Activated B cell treated with CpG ODN at 0.5 μM for 24 hours (primary cell): ENCODE measurements around the gene ABCC2. TPM values are rescaled to one million over a fixed set of nuclear protein-coding genes. Genes with fewer than 3 reads are reported as not detected.

ENCODE experiments used
- ATAC-seq: fragments of 200-7000 bp; cut with Tn5 transposase; one replicate; pipeline ENCODE4 v1.10.0; 2021; ENCODE audit warnings: low read depth, mild to moderate bottlenecking, moderate library complexity
- CTCF ChIA-PET: fragments of 350-600 bp; sonication (Branson Sonifier 250); formaldehyde crosslinking; loops from one replicate; lab custom pipeline; 2021; ENCODE audit warnings: antibody characterized with exemption; lab: Charles Lee
- POLR2A ChIA-PET: fragments of 350-600 bp; sonication (Branson Sonifier 250); formaldehyde crosslinking; loops from one replicate; lab custom pipeline; 2021; ENCODE audit warnings: antibody characterized with exemption; lab: Charles Lee
- DNase-seq: peaks from one replicate; pipeline ENCODE4 v3.0.0; 2022
- H3K27ac Mint-ChIP-seq: one replicate; pipeline ENCODE4 v1.8.0; 2020; ENCODE audit warnings: mixed read lengths
- H3K27me3 Mint-ChIP-seq: one replicate; pipeline ENCODE4 v1.8.0; 2021; ENCODE audit warnings: mixed read lengths
- H3K36me3 Mint-ChIP-seq: one replicate; pipeline ENCODE4 v1.8.0; 2021; ENCODE audit warnings: low read depth, mixed read lengths
- H3K4me1 Mint-ChIP-seq: one replicate; pipeline ENCODE4 v1.8.0; 2021; ENCODE audit warnings: mixed read lengths
- H3K4me3 Mint-ChIP-seq: one replicate; pipeline ENCODE4 v1.8.0; 2020; ENCODE audit warnings: mild to moderate bottlenecking, mixed read lengths
- H3K9me3 Mint-ChIP-seq: one replicate; pipeline ENCODE4 v1.8.0; 2020; ENCODE audit warnings: mixed read lengths
- intact Hi-C: fragments of 100-400 bp; cut with micrococcal nuclease; formaldehyde crosslinking; loops from one replicate; pipeline ENCODE4 v1.15.1; 2024
- total RNA-seq: library from RNA; stranded (reverse); gene quantifications from 2 replicates; pipeline ENCODE4 v1.2.3, GENCODE V29; 2022
- TF ChIP-seq, protein P1 (sequence below): fragments of 200-600 bp; IDR thresholded peaks from one replicate; pipeline ENCODE4 v1.8.0; 2022; ENCODE audit warnings: antibody characterized with exemption, mild to moderate bottlenecking

ABCC2 gene
- total RNA-seq, 1 donor from 2014 or later, result 4.0 TPM

DNA sequence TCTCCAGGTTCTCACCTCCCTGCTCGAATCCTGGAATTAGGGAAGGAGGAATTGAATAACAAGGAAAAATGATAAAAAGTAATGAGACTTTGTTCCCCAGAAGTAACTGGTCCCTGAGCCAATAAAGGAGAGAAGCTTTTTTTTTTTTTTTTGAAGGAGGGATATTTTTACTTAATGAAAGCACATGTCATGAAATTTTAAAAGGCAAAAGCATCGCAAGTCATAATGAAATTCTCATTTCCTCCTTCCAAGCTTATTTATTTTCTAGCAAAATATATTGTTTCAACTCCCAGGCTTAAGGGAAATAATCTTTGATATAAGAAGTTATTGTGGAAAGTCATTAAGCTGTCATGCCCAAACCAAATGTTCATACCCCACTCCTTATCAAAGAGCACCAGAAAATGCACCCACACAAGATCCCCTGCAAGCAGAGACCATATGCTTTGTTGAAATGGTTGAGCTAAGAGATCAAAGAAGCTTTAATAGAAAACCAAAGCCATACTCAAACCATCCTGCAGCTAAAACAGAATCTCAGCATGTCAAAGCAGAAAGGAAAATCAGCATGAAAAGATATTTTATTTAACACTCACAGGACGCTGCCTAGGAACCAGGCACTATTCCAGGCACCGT, 16.7 kb upstream of the ABCC2 start:
- H3K4me3 Mint-ChIP-seq, result no peak overlapping the region
- POLR2A ChIA-PET, result interaction anchor here (0.7 kb wide), 1 partner anchor 448 kb away, joined by 4 read pairs; no protein-coding TSS in a partner anchor
- CTCF ChIA-PET, result no interaction called here
- ATAC-seq (no peak), DNase-seq (no peak)
- H3K27me3 Mint-ChIP-seq, result no peaks in the 10 kb centered on the region
- peaks cover 18% of the 10 kb centered on the region for H3K36me3 Mint-ChIP-seq
- intact Hi-C loops, result no loop called here
- H3K9me3 Mint-ChIP-seq, result peaks cover 3% of the 10 kb centered on the region
- H3K4me1 Mint-ChIP-seq, result peaks cover 8% of the 10 kb centered on the region
- TF ChIP-seq, protein P1, sequence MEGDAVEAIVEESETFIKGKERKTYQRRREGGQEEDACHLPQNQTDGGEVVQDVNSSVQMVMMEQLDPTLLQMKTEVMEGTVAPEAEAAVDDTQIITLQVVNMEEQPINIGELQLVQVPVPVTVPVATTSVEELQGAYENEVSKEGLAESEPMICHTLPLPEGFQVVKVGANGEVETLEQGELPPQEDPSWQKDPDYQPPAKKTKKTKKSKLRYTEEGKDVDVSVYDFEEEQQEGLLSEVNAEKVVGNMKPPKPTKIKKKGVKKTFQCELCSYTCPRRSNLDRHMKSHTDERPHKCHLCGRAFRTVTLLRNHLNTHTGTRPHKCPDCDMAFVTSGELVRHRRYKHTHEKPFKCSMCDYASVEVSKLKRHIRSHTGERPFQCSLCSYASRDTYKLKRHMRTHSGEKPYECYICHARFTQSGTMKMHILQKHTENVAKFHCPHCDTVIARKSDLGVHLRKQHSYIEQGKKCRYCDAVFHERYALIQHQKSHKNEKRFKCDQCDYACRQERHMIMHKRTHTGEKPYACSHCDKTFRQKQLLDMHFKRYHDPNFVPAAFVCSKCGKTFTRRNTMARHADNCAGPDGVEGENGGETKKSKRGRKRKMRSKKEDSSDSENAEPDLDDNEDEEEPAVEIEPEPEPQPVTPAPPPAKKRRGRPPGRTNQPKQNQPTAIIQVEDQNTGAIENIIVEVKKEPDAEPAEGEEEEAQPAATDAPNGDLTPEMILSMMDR, result no peak
- no peak overlapping the region for H3K27ac Mint-ChIP-seq

DNA sequence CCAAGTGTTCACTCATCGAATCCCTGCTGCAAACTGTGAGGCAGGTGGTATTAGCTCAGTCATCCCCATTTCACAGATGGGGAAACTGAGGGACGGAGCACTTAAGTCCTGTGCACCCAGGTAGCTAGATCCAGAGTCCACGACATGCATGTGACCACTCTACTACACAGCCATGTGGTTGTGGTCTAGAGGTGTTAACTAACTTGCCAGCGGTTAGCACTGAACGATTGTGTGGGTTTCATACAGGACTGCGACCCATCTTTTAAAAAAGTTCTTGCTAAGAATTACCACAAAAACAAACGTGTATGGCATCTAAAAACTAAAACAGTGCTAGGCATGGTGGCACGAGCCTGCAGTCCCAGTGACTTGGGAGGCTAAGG, 16.1 kb upstream of the ABCC2 start:
- no peak overlapping the region for H3K27ac Mint-ChIP-seq
- ATAC-seq, result no peak
- no peaks in the 10 kb centered on the region for H3K27me3 Mint-ChIP-seq
- H3K36me3 Mint-ChIP-seq, result peaks cover 14% of the 10 kb centered on the region
- TF ChIP-seq, protein P1, result no peak
- ChIA-PET POLR2A (interaction anchor here (0.7 kb wide), 1 partner anchor 447 kb away, joined by 4 read pairs; no protein-coding TSS in a partner anchor), CTCF (no interaction called here)
- intact Hi-C loops, result no loop called here
- peaks cover 3% of the 10 kb centered on the region for H3K9me3 Mint-ChIP-seq
- no peak overlapping the region for H3K4me3 Mint-ChIP-seq
- peaks cover 8% of the 10 kb centered on the region for H3K4me1 Mint-ChIP-seq
- DNase-seq, result no peak

DNA sequence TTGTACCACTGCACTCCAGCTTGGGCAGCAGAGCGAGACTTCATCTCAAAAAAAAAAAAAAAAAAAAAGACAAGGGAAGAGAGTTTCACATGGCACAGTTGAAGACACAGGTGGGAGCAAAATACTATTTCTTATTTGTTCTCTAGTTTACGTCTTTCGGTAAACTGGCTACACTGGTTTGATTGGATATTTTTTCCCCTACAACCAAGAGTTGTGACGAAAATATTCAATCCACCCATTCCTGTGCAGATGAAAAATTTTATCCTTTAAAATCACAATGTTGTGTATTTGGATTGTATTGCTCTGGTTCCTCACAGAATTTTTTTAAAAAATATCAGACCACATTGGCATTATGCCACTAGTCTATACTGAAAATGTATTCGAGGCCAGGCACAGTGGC, 14.5 kb upstream of the ABCC2 start:
- peaks cover 5% of the 10 kb centered on the region for H3K36me3 Mint-ChIP-seq
- DNase-seq (no peak), ATAC-seq (no peak)
- peaks cover 8% of the 10 kb centered on the region for H3K4me1 Mint-ChIP-seq
- TF ChIP-seq, protein P1, result no peak
- ChIA-PET POLR2A (interaction anchor here (0.6 kb wide), 1 partner anchor 28 kb away, joined by 6 read pairs; no protein-coding TSS in a partner anchor), CTCF (no interaction called here)
- H3K27me3 Mint-ChIP-seq, result no peaks in the 10 kb centered on the region
- intact Hi-C loops, result no loop called here
- no peak overlapping the region for H3K4me3 Mint-ChIP-seq
- H3K9me3 Mint-ChIP-seq, result peaks cover 3% of the 10 kb centered on the region
- H3K27ac Mint-ChIP-seq, result no peak overlapping the region

DNA sequence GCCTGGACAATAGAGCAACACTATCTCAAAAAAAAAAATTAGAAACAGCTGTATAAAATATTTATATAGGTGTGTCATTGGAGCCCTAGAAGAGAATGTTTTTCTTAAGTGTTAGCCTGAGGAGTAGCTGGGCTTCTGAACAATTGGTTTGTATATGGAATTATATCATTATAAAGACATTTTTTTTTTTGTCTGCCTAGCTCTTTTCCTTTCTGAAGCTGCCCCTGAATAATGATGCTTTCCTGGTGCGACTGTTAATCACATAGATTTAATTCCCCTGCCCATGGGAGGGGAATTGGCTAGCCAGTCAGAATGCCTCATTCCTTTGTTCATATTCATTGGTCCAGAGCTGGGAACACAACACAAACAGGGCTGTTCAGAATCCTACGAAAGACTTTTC, 13.9 kb upstream of the ABCC2 start:
- ChIA-PET POLR2A (no interaction called here), CTCF (no interaction called here)
- H3K27me3 Mint-ChIP-seq, result no peaks in the 10 kb centered on the region
- no peak for DNase-seq
- intact Hi-C loops, result no loop called here
- TF ChIP-seq, protein P1, result no peak
- peaks cover 2% of the 10 kb centered on the region for H3K36me3 Mint-ChIP-seq
- H3K4me1 Mint-ChIP-seq, result peaks cover 8% of the 10 kb centered on the region
- no peaks in the 10 kb centered on the region for H3K9me3 Mint-ChIP-seq
- no peak overlapping the region for H3K27ac Mint-ChIP-seq
- no peak for ATAC-seq
- H3K4me3 Mint-ChIP-seq, result no peak overlapping the region

DNA sequence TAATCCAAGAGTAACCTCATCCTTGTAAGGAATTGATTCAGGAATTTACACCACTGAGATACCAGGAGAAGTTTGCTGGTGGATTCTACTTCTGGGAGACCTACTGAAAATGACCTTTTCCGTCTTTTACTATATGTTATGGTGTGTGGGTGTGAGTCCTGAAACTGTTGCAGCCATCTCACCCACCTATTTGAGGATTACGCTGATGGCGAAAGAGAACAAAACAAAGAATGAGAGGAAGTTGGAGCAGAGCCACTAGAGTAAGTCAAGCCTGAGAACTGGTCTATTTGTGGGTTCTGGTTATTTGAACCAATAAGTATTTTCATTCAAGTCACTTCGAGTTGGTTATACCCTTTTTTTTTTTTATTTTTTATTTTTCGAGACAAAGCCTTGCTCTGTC, 12.7 kb upstream of the ABCC2 start:
- TF ChIP-seq, protein P1, result no peak
- Mint-ChIP-seq H3K36me3 (no peaks in the 10 kb centered on the region), H3K4me3 (no peak overlapping the region), H3K9me3 (no peaks in the 10 kb centered on the region), H3K27ac (no peak overlapping the region), H3K27me3 (no peaks in the 10 kb centered on the region), H3K4me1 (peaks cover 6% of the 10 kb centered on the region)
- ATAC-seq, result no peak
- CTCF ChIA-PET, result no interaction called here
- POLR2A ChIA-PET, result no interaction called here
- DNase-seq, result no peak
- intact Hi-C loops, result no loop called here
